Measurements from ENCODE around the gene CHTOP. TPM values are rescaled to one million over a fixed set of nuclear protein-coding genes. Genes with fewer than 3 reads are reported as not detected.
A peak's percentile ranks its signal among the peaks of the same experiment; 100 is the strongest.

Gene CHTOP
- total RNA-seq, 1 donor from 2014 or later, result 75.2 TPM

GRCh38 chr1:153628638-153629342, 5.1 kb upstream of the CHTOP start:
- Mint-ChIP-seq H3K4me1 (ENCODE audit: unreplicated experiment) (peaks cover 82% of the 10 kb centered on the region), H3K9me3 (ENCODE audit: unreplicated experiment) (no peaks in the 10 kb centered on the region), H3K4me3 (ENCODE audit: unreplicated experiment) (no peak overlapping the region), H3K36me3 (ENCODE audit: unreplicated experiment) (peaks cover 10% of the 10 kb centered on the region), H3K27me3 (ENCODE audit: unreplicated experiment) (no peaks in the 10 kb centered on the region), H3K27ac (ENCODE audit: unreplicated experiment) (peak overlapping the region; percentile 49)
- TF ChIP-seq CTCF (IDR thresholded peaks at IDR 0.05), result no peak
- no peak for DNase-seq (ENCODE audit: extremely low spot score, unreplicated experiment)

- Mint-ChIP-seq H3K36me3 (ENCODE audit: unreplicated experiment) (peaks cover 5% of the 10 kb centered on the region), H3K9me3 (ENCODE audit: unreplicated experiment) (no peaks in the 10 kb centered on the region), H3K27me3 (ENCODE audit: unreplicated experiment) (no peaks in the 10 kb centered on the region), H3K4me3 (ENCODE audit: unreplicated experiment) (no peak overlapping the region), H3K4me1 (ENCODE audit: unreplicated experiment) (peaks cover 78% of the 10 kb centered on the region), H3K27ac (ENCODE audit: unreplicated experiment) (peak overlapping the region; percentile 64)
- DNase-seq (ENCODE audit: extremely low spot score, unreplicated experiment), result no peak
- no peak for TF ChIP-seq CTCF (IDR thresholded peaks at IDR 0.05)
These were observed 4.6 kb upstream of the CHTOP start for GRCh38 chr1:153629343-153629665.

GRCh38 chr1:153629971-153630370, 3.9 kb upstream of the CHTOP start:
- Mint-ChIP-seq H3K4me3 (ENCODE audit: unreplicated experiment) (no peak overlapping the region), H3K36me3 (ENCODE audit: unreplicated experiment) (peaks cover 4% of the 10 kb centered on the region), H3K9me3 (ENCODE audit: unreplicated experiment) (no peaks in the 10 kb centered on the region), H3K4me1 (ENCODE audit: unreplicated experiment) (peaks cover 75% of the 10 kb centered on the region), H3K27ac (ENCODE audit: unreplicated experiment) (peak overlapping the region; percentile 64), H3K27me3 (ENCODE audit: unreplicated experiment) (no peaks in the 10 kb centered on the region)
- TF ChIP-seq CTCF (IDR thresholded peaks at IDR 0.05), result no peak
- no peak for DNase-seq (ENCODE audit: extremely low spot score, unreplicated experiment)

GRCh38 chr1:153630384-153630783, 3.5 kb upstream of the CHTOP start:
- no peak for DNase-seq (ENCODE audit: extremely low spot score, unreplicated experiment)
- no peaks in the 10 kb centered on the region for H3K27me3 Mint-ChIP-seq (ENCODE audit: unreplicated experiment)

More at GRCh38 chr1:153630384-153630783, 3.5 kb upstream of the CHTOP start:
- peaks cover 72% of the 10 kb centered on the region for H3K4me1 Mint-ChIP-seq (ENCODE audit: unreplicated experiment)
- peaks cover 5% of the 10 kb centered on the region for H3K36me3 Mint-ChIP-seq (ENCODE audit: unreplicated experiment)
- no peaks in the 10 kb centered on the region for H3K9me3 Mint-ChIP-seq (ENCODE audit: unreplicated experiment)
- no peak overlapping the region for H3K4me3 Mint-ChIP-seq (ENCODE audit: unreplicated experiment)
- peak overlapping the region; percentile 63 for H3K27ac Mint-ChIP-seq (ENCODE audit: unreplicated experiment)
- no peak for TF ChIP-seq CTCF (IDR thresholded peaks at IDR 0.05)

Data from osteocyte (in vitro differentiated cells).